GM19238 (cell line): ENCODE results near the gene ARL2.
"Not testable (repeated sequence)": the region's sequence is repeated elsewhere in the genome, so short reads cannot be mapped to it uniquely, and the experiment has no call there.

ENCODE experiments used
- DNase-seq: peaks from one replicate; pipeline ENCODE4 v3.0.0; 2011; ENCODE audit warnings: low spot score; ENCODE audit not compliant: insufficient read length

Gene ARL2

DNA sequence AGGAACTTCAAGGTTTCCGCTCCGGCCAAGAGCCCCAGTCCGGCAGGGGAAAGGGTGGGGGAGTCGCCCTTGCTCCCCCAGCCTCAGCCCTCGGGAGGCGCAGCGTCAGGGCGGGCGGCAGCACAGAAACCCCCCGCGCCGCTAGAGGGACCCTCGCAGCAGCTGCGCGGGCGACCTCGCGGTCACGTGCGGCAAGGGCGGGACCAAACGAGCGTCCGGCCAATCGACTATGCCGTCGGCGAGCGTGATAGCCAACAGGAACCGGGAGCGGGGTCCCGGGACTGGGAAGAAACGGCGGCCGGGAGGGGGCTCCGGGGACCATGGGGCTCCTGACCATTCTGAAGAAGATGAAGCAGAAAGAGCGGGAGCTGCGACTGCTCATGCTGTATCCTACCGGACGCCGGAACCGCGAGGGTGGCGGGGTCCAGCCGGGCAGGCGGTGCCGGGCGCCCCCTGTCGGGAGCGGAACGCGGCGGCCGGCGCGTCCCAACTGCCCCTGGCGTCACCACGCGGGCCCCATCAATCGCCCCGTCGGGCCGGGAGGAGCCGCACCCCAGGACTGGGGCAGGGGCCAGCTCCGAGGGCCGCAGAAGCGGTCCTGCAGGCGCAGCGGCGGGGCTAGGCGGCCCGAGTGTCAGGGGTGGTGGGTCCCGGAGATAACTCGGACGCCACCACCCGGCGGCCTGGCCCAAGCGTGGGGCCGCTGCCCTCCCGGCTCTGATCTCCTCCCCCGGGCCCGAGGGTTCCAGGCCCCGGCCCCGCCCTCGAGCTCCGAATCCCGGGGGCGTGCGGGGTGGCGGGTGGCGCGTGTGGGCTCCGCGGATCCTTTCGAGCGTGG is at the start of gene ARL2:
ARL2 (plus strand) TSS at position 273 of the 838 bp plus-strand sequence; CDS start at position 321, 48 bp downstream.
- DNase-seq = peak; percentile 98

DNA sequence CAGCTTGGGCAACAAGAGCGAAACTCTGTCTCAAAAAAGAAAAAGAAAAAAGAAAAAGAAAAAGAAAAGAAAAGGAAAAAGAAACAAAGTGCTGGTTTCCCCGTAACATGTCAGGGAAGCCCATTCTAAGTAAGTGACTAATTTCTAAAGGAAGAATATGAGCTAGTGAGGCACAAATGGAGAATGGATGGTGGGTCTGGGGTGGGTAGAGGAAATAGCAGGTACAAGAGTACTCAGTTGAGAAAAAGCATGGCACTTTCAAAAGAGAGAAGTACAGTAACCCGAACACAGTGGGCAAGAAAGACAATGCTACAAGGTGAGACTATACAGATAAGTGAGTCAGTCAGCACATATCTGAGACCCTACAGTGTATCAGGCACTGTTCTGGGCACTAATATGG is 46.6 kb upstream of the ARL2 start:
- no peak for DNase-seq

DNA sequence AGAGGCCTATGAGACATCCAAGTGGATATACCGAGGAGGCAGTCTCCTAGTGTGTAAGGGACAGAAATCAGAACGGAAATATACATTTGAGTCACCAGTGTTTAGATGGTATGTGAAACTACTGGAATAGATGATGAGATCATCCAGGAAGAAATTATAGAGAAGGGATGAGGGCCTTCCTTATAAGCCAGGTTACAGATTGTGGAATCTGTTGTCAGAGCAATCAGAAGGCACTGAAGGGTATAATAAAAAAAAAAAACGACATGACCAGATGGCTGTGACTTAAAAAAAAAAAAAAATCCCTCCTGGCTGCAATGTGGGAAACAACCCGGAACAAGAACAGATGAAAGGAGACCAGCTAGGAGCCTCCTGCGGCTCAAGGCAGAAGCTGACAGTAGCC is 44.8 kb upstream of the ARL2 start:
- DNase-seq = no peak

DNA sequence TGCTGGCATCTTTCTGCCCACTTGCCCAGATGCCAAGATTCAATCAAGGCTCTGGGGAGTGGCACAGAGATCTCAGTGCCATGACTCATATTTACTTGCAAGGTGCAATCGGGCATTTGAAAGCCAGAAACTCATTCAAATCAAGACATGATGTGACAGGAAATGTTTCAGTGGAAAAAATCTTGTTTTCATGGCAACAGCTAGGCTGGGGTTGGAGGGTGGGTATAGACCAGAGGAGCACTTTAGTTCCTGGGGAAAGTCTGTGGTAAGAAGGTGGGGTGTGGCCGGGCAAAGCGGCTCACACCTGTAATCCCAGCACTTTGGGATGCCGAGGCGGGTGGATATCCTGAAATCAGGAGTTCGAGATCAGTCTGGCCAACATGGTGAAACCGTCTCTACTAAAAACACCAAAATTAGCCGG is 43.2 kb upstream of the ARL2 start:
- no peak for DNase-seq

DNA sequence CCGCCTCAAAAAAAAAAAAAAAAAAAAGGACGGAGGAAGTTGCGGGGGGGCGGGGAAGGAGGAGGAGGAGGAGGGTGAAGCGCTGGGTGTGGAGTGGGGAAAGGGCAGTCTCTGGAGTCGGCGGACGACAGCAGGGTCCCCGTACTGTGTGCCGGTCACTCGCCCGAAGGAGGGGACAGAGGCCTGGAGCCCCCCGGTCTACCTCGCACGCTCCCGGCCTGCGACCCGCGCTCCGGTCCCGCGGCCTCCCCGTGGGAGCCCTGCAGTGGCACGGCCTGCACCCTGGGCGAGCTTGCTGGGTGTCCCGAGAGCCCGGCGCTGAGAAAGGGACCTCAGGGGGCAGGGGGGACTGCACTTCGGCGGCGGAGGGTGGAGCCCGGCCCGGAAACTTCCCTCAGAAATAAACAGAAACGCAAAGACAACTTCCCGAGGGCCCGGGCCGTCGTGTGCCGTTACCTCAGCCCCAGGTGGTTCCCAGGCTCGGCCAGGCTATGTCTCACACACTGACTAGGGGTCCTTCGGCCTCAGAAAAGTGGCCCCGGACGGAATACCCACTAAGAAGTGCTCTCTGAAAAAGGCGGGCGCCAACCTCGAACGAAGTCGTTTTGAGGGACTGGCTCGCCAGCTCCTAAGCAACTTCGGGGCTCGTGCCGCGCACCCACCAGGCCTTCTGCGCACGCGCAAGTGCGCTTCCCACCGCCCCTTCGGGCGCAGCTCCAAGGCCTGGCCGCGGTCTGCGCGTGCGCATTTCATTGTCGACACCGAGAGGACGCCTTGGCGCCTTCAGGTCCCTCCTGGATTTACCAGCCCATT is 42.3 kb upstream of the ARL2 start, which contains the start of gene MAJIN:
MAJIN (minus strand) TSS at position 688 of the 813 bp plus-strand sequence. CDS start 12,703 bp downstream, outside the sequence.
- peak; percentile 63 for DNase-seq

DNA sequence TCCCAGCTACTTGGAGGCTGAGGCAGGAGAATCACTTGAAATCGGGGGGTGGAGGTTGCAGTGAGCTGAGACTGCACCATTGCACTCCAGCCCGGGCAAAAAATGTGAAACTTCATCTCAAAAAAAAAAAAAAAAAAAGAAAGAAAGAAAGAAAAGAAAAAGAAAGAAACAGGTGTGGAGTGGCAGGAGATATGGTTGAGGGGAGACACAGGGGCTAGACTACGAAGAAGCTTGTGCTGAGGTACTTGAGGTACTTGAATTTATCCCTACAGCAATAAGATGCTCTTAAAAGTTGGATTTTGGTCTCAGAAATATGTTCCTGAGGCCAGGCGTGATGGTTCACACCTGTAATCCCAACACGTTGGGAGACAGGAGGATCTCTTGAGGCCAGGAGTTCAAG is 39.8 kb upstream of the ARL2 start:
- DNase-seq = no peak

DNA sequence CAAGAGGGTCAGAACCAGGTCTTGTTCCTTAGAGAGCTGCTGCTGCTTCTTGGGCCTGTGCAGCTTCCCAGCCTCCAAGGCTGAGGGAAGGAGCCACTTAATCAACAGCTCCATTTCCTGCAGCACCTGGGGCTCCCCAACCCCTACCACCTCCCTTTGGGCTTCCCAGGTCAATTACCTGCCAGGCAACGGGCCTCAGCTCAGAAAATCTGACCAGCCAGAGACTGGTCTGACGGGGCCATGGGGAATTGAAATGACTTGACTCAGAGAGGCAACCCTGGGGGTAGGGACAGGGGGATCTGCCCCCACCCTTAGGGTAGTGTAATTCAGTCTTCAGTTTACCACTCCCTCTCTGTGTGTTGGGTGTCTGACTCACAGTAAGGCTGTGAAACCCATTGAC is 37.3 kb upstream of the ARL2 start:
- no peak for DNase-seq

DNA sequence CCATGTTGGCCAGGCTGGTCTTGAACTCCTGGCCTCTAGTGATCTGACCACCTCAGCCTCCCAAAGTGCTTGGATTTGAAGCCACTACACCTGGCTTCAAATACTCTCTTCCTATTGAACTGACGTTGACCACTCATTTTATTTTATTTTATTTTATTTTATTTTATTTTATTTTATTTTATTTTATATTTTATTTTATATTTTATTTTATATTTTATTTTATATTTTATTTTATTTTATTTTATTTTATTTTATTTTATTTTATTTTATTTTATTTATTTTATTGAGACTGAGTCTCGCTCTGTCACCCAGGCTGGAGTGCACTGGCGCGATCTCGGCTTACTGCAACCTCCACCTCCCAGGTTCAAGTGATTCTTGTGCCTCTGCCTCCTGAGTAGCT is 30.6 kb upstream of the ARL2 start:
- DNase-seq = not testable (repeated sequence)

DNA sequence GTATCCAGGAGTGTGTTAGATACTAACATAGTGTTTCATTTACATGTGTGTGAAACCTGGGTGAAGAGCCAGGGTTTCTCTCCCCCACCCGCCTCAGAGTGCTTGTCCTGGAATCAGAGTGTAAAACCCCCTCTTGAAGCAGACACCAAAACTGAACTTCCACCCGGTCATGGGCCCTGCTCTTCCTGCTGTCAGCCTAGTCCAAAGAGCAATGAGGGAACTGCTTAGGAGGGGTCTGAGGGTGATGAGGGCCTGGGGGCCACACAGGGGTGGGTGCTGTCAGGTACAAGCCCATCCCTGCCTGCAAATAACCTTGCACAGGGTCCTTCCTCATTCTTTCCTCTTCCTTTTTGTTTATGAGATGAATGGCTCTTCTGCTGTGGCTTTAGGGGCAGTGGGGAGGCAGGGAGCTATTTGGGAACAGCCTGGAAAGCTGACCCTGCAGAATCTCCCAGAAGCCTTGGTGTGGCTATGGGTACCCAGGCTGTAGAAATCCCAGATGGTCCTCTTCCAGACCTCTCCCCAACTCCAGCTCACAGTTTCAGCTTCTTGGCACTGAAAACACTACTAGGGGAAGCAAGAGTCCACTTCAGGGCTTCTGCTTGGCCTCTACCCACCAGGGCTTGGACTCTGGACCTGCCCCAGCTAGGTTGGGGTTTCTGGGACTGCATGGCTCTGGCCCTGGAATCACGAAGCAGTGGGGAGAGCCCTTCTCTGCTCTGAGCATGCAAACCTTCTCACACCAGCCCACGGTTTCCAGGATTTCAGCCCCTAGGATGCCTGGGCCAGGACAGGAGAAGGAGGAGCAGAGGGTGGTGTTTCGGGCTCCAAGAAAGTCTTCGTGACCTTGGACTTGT is 25.7 kb upstream of the ARL2 start:
- DNase-seq = no peak

DNA sequence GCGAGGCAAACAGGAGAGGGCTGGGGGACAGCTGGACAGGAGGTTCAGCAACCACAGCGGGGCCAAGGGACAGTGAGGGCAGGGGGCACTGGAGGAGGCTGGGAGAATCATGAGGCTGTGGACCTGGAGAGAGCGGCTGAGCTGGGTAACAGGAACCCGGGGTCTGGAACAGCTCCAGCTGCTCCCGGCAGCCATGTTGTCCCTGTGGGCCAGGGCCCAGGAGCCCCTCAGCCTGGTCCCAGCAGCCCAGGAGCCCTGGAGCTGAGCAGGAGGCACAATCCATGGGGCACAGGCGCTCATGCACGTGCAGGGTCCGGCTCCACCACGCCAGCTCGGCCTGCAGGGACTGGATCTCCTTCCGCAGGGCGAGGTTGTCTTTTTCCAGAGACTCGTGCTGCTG is 24.5 kb upstream of the ARL2 start:
- DNase-seq = no peak

DNA sequence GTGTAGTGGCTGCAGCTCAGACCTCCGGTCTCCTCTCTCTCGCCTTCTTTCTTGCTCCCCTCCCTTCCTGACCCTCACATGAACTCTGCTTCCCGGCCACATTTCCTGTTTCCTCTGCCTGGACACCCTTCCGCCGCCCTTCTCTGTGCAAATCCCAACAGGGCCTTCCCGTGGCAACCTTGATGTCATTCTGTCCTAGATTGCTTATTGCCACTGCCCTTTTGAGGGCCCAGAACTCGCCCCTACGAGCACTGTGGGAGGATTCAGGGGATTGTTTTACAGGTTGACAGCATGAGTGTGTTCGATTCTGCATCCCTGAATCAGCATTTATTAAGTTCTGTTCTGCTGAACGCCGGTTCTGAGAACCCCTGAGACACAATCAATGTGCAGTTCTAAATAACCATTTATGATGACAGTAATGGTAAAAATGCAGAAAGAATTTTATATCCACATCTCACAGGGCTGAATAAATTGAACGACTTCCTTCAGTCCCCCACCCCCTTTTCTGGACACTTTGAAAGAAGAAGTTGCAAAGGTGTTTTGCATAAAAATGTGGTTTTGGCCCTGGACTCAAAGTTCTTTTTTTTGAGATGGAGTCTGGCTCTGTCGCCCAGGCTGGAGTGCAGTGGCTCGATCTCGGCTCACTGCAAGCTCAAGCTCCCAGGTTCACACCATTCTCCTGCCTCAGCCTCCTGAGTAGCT is 23.6 kb upstream of the ARL2 start:
- DNase-seq = no peak

DNA sequence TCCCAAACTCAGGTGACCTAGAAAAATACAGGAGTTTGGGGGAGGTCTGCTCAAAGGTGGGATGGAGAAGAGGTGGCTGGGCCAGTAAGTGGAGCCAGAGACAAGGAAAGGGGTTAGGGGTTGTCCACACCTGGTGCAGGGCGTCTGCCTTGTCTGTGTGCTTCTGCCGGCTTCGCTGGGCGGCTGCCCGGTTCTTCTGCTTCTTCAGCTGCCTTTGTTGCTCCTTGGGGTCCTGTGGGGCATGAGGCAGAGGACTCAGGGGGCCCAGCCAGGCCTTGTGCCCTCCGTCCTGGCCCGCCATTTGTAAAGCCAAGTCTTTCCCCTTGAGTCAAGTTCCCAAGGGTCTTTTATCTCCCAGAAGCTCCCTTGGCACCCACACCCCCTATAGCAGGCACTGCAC is 19.6 kb upstream of the ARL2 start:
- no peak for DNase-seq

DNA sequence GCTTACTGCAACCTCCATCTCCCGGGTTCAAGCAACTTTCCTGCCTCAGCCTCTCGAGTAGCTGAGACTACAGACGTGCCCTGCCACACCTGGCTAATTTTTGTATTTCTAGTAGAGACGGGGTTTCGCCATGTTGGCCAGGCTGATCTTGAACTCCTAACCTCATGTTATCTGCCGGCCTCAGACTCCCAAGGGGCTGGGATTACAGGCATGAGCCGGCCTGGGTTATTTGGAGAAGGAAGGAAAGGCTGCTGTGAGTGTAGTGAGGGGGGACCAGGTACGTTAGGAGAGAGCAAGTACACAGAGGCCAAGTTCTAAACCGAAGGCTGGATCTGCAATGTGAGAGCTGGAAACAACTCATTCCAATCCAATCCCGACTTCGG is 17.6 kb upstream of the ARL2 start:
- DNase-seq = no peak

DNA sequence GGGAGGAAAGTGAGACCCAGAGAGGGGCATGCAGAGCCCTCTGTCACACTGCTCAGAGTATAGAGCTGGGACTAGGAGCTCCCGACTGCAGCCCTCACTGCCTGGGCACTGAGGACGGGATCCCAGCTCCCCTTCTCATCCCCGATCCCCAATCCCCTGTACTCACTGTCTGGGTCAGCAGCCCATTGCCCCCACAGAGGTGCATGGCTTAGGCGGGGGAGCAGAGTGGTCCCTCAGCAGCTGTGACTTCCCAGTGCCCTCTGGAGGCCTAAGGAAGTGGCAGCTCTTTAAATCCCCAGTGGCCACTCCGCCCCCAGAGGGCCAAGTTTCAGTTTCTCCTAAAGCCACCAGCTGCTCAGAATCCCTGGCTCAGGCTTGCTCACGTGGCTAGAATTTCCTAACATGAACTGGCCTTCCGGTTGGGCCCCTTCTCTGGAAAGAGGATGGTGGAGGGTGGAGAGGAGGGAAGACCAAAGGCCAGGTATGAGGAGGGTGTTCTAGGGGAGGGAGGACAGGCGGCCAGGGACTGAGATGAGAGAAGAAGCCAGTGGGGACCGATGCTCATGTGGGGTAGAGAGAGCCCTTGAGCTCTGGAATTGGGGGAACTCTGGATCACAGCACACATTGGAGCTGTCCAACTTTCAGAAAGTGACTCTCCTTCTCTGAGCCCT is 17.1 kb upstream of the ARL2 start, which contains the start of gene BATF2:
BATF2 (minus strand) TSS at position 262 of the 671 bp plus-strand sequence; CDS start at position 205, 57 bp downstream.
- DNase-seq = peak; percentile 58

DNA sequence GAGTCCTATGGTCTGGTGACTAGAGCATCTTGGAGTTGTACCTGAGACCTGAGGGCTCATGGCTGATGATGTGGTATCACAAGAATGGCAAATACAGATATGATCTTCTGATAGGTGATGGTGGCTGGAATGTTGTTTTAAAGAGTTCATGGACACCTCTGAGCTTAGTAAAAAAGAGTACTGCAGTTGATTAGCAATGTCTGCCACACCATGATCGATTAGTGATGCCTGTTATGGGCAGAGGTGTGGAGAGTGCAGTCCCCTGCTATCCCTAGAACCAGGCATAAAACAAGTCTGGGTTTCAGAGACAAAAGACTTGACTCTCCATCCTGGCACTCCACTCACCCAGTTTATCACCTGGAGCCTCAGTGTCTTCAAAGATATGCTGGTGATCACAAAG is 15.8 kb upstream of the ARL2 start:
- no peak for DNase-seq

DNA sequence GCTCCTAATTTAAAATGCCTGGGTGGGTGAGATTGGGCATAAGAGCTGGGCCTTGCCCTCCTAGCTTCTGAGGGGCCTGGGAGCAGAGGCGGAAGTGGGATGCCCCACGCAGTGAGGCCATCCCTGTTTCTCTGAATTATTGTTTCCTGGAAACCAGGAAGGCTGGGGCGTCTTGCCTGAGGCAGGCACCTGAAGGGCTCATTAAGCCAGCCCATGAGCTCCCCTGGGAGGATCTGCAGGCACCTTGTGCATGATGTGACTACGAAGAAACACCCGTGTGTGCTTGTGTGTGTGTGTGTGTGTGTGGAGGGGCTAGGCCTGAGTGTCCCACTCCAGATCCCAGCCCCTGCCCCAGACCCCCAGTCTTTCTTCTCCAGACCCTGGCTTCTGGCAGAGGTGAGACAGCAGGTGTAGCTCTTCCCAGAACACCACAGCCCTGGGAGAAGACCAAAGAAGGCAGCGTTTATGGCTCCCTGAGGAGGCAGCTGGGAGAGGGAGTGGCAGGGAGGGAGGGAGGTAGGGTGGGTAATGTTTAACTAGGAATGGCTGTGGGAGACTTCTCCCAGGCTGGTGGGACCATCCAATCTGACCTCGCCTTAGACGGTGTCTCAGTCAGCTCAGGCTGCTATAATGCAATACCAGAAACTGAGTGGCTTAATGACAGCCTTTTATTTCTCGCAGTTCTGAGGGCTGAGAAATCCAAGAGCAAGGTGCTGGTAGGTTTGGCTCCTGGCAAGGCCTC is 15.1 kb upstream of the ARL2 start:
- DNase-seq = no peak

DNA sequence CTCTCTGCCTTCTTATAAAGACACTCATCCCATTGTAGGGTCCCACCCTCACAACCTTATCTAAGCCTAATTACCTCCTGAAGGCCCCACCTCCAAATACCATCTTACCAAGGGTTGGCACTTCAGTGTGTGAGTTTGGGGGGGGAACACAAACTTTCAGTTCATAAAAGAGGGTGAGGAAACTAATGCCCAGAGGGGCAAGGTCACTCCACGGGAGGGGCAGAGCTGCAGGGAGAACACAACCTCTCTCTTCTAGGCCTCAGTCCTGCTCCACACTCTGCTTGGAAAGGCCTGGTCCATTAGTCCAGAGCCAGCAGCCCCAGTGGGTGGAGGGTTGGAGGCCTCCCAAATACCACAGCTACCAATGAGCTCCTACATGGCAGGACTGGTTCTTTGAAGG is 14.5 kb upstream of the ARL2 start:
- DNase-seq = no peak

DNA sequence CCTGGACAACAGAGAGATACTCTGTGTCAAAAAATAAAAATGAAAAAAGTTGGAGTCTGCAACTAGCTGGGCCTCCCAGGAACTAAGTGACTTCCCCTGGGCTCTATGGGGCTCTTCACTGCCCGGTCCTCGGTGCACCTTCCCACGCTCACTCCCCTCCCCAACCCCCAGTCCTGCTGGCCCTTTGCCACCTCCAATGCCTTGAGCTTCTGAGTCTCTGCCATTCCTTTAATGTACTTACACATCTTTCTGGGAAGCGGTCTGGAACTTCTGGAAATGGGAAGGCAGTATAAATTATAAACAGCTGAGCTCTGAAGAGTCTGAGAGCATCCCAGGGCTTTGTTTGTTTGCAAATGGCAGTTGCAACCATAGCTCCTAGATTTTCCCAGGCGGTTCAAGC is 11.3 kb upstream of the ARL2 start:
- DNase-seq = no peak

DNA sequence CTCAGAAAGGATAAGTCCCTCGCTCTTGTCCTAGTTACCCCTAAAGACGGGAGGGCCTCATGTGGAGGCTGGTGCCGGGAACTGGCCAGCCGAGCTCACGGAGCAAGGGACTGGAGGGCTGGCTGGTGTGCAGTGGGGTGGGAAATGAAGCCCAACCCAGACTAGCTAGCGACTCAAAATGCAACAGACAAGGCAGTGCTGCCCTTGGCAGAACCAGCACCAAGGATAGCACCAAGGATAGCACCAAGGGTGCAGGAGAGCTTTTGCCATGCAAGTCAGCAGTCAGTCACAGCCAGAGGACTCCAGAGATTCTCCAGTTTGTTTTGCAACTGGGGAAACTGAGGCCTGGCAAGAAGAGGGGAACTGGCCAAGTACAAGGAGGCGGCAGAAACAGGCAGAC is 10.7 kb upstream of the ARL2 start:
- DNase-seq = no peak

DNA sequence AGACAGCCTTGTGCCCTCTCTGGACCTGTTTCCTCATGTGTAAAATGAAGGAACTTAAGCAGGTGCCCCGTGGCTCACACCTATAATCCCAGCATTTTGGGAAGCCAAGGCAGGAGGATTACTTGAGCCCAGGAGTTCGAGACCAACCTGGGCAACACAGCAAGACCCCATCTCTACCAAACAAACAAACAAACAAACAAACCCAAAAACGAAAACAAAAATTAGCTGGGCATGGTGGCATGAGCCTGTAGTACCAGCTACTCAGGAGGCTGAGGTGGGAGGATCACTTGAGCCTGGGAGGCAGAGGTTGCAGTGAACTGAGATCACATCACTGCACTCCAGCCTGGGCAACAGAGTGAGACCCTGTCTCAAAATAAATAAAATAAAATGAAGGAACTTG is 10.0 kb upstream of the ARL2 start:
- DNase-seq = not testable (repeated sequence)
